HS-27A (cell line): Measurements from ENCODE around the gene CREB3L2.

ENCODE experiments used
- DNase-seq: peaks from one replicate; pipeline ENCODE4 v3.0.0-alpha.2; 2012; ENCODE audit warnings: low read depth, missing footprints

Gene CREB3L2

DNA sequence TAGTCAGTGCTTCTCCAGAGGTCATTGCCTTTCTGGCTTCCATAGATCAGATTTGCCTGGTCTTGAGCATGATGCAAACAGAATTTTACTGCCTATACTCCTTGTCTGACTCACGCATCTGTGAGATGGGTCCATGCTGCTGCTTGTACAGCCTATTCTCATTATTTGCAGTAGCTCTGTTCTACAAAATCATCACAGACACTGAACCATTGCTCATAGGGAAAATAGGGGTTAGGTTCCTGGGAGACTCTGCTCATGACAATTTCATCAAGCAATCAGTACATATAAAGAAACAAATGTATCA, 7.4 kb upstream of the CREB3L2 start:
- DNase-seq = no peak

DNA sequence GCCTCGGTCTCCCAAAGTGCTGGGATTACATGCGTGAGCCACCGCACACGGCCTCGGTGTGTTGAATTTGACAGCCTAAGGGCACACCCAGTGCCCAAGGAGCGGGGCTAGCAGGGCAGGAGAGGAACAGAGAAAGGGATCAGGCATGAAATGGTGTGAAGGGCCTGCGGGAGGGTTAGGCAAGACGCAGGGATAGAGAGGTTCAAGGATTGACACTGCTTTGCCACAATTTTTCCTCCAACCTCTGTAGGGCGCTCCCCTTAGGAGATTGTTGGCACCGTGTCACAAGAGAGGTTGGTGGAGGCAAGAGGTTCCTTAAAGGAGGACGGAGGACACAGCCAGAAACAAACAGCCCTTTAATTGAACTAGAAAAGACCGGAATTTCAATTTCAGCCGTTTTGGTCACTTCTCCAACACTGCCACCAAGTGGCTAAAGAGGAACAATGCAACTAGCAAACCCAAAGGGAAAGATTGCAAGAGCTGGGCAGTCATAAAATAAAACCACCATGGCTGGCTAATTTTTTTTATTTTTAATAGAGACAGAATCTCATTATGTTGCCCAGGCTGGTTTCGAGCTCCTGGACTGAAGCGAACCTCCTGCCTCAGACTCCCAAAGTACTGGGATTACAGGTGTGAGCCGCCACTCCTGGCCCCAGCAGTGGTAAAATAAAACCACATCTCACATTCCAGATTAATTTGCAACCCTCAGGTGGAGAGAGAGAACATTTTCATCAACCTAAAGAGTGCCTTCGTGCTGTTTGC, 6.9 kb upstream of the CREB3L2 start:
- no peak for DNase-seq

DNA sequence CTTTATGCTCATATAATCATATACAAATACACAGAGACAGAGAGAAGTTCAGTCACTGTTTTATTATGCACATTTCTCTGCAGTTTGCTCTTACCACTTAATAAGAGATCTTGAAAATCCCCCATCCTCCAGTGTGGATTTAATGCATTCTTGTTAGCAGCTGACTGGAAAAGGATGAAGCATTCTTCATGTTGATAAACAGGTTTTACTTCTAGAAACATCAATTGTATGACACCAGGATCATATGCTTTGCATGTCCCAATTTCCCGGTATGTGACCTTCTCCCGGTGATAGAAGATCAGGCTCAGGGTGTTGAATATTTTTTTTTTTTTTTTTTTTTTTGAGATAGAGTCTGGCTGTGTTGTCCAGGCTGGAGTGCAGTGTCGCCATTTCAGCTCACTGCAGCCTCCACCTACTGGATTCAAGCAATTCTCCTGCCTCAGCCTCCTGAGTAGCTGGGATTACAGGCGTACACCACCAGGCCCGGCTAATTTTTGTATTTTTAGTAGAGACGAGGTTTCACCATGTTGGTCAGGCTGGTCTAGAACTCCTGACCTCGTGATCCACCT, 6.2 kb upstream of the CREB3L2 start:
- DNase-seq = no peak

DNA sequence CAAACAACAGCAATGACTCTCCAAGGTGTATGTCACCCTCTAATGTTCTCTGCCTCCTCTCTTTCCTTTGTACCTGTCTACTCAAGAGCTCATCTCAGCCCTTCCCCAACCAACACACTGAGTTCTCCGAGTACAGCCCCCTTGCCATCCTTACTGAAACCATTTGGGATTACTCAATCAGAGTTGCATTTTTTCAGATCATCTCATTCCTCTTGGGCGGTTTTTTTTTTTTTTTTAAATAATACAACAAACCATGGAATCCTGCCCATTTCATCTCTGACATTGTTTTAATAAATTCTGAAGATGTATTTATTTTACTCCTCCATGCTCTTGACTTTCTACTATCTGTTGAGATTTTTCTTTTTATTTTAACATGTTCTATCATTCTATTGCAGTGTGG, 4.2 kb upstream of the CREB3L2 start:
- no peak for DNase-seq

DNA sequence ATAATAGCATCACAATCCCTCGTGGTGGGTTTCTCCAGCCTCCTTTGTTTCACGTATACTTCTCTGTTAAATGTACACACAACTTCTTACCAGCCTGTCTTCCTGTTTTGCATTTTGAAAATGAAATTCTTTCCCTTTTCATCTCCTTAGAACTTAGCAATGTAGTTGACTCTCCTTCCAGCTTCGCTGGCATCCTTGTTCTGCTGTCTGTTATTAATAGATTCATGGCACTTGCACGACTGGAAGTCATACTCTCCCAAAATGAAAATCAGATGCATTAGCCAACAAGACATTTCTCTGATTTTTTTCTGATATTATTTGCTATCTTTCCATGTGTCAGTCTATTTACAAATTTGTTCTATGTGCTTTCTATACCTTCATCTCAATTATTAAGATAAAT, 3.0 kb upstream of the CREB3L2 start:
- no peak for DNase-seq

DNA sequence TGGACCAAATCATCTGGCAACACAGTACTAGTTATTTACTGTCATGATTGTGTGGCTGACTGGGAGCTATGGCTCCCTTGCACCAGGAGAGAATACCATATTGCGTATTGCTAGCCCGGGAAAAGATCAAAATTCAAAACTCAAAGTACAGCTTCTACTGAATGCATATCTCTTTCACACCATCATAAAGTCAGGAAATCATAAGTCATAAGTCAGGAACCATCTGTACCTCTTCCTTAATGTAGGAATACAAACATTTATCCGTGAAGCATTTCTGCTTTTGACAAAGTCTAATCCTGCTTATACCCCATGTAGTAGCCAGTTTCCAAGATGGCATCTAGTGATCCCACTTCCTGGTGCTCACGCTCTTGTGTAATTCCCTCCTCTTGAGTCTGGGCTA, 2.2 kb upstream of the CREB3L2 start:
- DNase-seq = no peak

DNA sequence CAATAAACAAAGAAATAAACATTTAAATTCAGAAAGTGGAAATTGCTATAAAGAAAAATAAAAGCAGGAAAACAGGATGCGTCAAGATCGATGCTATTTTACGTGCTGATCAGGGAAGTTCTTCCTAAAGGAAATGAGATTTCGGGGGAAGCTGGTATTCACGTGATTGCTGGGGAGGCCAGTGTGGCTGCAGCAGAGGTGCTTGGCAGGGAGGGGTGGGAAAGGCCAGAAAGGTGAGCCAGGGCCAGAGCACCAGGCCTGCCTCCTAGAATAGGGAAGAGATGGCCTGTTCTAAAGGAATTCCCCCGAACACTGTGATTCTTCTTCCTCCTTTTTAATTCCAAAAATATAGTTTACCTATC, 923 bp upstream of the CREB3L2 start:
- no peak for DNase-seq

DNA sequence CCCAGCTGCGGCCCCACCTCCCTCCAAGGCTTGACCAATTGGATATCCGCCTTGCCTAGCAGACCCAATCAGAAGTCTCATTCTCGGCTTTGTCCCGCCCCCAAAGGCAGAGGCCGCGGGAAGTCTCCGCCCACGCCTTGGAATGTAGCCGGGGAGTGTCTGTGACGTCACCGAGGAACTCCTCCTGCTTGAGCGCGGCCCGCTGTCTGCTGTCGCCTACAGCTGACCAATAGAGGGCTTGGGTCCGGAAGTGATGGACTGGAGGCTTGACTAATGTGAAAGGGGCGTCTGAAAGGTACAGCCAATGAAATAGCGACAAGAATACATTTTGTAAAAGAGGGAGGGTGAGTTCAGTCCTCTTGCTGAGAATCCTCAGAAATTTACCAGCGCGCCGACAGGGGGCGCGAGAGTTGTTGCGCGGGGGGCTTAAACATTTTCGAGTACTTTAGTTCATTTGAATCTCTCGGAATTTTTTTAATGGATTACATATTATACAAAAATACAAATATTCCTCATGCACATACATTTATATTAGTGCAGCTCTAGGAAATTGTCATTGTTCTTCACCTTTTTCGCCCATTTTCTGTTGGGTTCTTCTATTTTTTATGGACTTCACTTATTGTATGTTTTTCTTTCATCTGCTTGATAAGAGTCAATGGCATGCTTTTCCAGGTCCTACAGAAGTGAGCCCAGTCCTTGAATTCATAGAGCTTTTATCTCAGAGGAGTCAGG, 376 bp upstream of the CREB3L2 start:
- DNase-seq = peak; percentile 88

DNA sequence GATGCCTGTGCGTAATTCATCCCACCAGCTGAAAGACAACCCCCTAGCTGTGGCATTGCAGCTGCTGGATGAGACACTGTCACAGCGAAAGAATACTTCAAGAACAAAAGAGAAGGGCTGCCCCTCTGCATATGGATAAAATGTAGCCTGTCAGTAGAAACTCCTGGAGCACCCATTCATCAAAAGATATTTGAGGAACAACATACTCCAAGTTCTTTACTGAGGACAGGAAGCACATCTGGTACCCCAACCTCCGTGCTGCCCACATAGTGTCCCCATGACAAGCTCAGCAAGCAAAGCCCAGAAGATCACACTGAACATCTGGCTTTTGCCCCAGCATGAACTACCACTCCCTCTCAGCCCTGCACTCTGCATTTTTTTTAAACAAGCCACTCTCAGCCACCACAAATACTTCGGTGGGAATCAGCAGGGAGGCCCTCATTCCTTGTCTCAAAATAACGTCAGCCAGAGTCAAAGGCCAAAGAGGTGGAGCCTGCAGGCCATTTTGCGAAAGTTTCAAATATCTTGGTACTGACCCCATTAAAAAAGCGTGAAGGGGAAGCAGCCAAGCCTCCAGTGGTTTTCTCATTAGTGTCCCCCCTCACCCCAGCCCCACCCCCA, 1.7 kb downstream of the CREB3L2 start:
- peak; percentile 71 for DNase-seq

DNA sequence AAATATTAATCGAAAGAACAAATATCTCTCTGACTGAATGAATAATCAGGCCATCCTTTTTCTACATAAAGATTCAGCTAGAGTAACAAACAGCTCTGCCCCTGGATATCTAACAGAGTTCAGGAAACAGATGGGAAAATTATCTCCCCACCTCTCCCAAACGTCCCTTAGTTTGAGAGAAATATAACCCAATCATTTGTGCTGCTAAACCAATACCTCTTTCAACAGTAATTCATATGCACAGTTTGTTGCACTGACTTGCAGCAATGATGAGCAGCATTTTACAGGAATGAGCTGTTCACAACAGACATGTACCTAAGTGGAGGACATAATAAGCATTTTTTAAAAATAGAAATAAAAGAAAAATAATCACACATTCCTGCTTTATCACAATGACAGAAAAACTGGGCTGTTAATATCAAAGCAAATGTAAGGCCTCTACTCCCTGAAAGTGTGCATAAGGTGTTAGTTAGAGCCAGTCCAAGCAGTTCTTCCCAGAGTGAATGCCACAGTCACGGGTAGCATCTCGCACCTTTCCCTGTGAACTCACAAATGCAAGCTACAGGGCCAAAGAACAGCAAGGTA, 2.3 kb downstream of the CREB3L2 start:
- DNase-seq = no peak

DNA sequence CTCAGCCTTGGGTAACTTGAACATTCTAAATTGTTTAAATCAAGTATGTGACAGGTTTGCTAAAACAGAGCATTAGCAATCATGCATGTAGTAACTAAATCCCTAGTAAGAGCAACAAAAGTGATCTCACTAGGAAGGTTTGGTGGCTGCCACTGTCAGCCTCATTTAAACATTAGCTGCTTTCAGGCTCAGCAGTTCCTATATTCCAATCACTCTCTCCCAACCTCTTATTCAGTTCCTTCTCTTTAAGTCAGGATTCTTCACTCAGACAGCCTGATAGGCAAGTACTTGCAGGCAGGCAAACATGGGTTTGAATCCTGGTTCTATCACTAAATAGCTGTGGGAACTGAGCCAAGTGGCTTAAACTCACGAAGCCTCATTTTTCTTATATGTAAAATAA, 3.6 kb downstream of the CREB3L2 start:
- DNase-seq = no peak

DNA sequence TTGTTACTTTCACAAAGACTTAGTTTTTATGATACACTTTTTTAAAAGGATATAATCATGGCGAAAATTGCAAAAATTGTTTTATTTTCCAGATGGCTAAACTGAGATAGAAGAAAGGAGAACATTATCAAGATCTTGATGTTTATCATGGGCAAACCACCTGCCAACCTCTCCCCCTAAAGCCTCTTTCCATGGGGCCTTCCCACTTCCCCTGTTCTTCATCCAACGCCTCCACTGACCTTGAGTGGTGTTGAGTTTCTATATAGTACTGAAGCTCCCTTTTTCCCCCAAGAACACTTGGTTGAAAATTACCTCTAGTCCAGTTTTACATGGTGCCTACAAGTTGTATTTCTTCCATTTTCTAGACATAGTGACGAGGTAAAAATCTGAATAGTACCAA, 5.0 kb downstream of the CREB3L2 start:
- DNase-seq = no peak

DNA sequence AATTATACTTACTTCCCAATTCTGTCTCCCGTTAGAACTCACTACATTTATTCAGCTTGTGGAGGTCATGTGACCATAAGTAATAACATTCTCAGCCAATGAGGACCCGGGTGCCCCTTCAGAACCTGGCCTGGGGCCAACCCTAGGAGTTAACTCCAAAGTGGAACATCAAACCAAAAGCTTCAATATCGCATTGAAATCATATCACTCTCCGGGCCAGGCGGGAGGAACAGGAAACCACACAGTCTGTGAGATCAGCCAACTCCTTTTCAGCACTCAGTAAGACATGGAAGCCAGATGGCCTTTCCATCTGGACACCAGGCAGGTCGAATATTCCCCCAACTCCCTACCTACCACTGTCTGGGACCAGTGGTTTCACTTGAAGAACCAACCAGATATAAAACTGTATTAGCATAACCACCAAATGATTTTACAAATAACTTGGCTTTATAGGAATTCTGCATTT, 5.5 kb downstream of the CREB3L2 start:
- no peak for DNase-seq

DNA sequence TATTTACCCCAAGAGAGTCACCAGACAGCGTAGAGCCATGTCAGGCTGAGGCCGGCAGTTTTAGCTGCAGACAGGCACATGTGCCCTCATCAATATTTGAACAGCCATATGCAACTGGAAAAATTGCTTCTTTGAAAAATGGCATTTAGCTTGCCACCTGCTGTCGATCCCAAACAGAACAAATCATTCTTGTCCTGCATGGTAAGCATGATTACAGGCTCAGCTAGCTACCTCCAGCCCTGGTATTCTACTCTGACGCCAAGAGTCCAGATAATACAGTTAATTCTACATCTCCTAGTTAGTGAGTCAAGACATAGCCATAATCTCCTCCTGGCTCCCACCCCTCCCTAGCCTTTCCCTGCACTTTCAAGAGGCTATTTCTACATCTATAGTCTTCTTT, 7.7 kb downstream of the CREB3L2 start:
- DNase-seq = no peak

DNA sequence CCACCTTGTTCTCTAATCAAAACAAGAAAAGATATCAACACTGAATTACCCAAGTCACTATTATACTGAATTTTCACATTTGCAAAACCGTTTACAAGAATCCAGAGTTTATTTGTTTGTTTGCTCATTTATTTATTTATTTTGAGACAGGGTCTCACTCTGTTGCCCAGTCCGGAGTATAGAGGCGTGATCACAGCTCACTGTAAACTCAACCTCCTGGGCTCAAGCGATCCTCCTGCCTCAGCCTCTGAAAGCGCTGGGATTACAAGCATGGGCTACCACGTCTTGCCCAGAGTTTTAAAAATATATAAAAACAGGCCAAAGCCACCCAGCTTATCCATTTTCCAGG, 8.5 kb downstream of the CREB3L2 start:
- no peak for DNase-seq

DNA sequence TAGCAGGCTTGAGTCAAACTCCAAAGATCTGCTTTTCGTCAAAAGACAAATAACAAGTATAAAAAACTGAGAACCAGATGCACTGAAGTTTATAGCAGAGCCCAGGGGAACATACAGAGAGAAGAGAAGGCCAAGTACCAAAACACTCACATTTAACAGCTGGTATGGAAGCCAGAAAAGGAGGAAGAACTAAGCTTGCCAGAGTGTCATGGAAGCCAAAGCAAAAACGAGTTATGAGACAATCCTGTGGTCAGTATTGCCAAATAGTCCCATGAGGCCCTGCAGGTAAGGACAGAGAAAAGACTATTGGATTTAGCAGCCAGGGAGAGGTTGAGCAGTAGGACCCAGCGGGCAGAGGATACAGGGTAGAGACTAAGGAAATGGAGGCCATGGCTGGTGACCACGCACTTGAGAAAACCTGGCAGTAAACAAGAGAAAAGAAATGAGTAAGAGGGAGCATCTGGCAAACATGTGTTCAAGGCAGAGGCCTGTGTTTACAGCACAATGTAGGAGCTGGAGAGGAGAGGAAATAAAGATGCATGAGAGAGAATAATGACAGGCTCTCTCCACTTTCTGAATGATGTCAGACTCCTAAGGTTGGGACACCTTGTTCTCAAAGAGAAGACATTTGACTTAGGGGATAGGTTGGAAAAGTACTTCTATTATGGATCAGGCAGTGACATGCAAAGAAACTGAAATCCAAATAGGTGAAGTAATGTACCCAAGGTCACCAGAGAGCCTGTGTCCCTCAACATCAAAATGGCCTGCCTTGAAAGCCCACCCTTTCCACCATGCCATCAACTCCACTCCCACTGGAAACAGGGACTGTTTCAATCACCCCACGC, 9.1 kb downstream of the CREB3L2 start:
- DNase-seq = no peak

DNA sequence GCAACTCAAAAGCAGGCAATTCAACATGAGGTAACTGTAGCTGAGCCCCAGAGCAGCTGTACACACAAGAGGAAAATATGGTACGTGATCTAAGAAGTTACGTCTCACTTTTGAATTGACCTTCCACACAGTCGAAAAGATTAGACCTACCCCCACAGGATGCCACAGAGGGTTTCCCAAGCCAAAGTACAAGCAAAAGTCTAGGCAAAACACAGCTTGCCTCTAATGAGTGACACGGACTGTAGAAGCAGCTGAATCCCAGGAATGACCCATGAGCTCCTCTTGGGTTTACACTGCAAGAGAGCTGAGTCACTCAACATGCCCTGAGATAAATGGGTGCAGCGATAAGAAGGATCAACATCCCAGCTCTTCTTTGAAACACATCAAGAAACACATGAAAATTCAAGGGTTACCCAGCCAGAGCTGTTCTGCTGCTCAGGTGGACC, 9.8 kb downstream of the CREB3L2 start:
- no peak for DNase-seq

DNA sequence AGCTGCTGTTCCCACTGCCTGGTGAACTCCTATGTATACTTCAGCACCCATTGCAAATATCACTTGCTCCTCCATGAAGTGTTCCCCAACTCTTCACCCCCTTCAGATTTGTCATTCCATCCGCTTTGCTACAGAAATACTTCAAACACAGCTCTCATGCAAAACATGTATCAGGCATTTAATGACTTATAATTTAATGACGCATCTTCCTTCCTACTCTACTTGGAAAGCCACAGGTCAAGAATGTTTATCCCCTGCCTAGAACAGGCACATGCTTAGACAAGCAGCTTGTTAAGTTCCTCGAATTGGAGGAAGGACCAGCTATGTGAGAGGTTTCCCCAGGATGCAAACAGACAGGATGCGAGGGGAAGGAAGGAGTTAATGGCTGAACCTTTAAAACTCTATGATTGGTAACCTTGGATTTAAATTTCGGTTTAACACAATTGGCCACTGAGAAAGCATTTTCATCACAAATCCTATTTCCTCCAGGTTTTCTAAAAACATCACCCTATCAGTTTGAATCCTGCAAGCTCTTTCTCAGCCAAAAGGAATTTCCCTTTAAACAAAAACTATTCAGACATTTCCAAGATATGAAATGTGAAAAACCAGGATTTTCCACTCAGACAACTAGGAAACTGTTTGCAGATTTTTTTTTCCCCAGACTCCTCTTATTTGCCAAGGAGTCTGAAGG, 11.5 kb downstream of the CREB3L2 start:
- DNase-seq = no peak

DNA sequence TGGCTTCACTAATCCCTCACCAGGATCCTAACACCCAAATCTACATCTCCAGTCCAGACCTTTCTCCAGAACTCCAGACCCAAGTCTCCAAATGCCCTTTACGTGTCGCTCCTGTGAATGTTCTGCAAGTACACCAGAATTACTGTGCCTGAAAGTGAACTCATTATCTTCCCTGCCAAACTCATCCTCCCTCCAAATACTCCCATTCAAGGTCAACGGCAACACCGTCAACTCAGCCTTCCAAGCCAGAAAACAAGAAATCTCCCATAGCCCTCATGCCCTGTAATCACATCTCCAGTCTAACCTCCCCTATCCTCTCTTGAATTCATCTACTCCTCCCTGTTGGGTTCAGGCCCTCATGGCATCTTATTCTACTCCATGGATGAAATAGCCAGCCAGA, 12.3 kb downstream of the CREB3L2 start:
- DNase-seq = no peak

DNA sequence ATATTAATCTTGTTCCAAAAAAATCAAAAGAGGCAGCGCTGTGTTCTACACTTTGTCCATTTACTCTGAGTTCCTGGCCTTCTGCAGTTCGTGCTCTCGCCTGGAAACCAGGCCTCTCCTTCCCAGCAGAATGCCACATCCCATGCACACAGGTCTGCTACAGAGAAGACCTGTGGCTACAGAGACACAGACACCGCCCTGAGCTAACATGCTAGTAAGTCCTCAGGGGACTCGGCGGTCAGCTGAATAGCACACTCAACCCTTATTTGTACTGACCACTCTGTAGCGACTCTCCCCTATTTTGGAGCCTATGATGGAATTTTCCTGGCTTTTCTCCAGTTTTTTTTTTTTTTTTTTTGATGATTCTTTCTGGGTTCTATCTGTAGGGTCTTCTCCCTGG, 12.8 kb downstream of the CREB3L2 start:
- no peak for DNase-seq

DNA sequence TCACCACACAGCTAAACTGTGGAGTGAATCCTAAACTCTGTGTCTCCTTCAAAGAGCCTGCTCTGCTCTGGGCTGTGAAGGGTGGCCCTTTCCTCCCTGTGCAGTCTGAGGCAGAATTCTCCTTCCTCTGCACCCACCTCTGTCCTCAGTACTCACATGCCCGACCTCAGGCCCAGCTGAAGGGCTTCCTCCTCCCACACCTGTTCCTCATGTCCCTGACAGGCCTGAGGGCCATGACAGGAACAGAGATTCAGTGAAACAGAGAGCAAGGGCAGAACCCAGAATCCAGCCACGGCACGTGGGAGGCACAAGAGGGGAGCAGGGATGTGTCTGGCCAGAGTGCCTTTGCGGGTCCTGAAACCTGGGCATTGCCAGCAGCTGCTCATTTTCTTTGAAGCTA, 13.9 kb downstream of the CREB3L2 start:
- DNase-seq = no peak
